A673 (cell line): ENCODE data around the gene WDPCP. TPM values are rescaled to one million over a fixed set of nuclear protein-coding genes. Genes with fewer than 3 reads are reported as not detected.
"Not testable (repeated sequence)": the region's sequence is repeated elsewhere in the genome, so short reads cannot be mapped to it uniquely, and the experiment has no call there.

ENCODE experiments used
- BruUV-seq: library from RNA; stranded (reverse); fragments of 400-500 nt; replicated peaks from 2 replicates; lab custom pipeline; 2021; lab: Mats Ljungman, UMichigan
- CTCF ChIA-PET: fragments of 300-600 bp; sonication (Branson Sonifier 250); formaldehyde crosslinking; loops from one replicate; lab custom pipeline; 2022; ENCODE audit warnings: antibody characterized with exemption; lab: Charles Lee
- POLR2A ChIA-PET: fragments of 300-600 bp; sonication (Branson Sonifier 250); formaldehyde crosslinking; loops from one replicate; lab custom pipeline; 2022; ENCODE audit warnings: antibody characterized with exemption; ENCODE audit not compliant: low non-redundant PET; lab: Charles Lee
- DNase-seq: peaks from one replicate; pipeline ENCODE4 v3.0.0-alpha.2; 2015; ENCODE audit warnings: low spot score
- H3K27ac ChIP-seq: fragments of 200-600 bp; sonication (generic); 2 replicates; pipeline ENCODE4 v1.5.1; 2016; ENCODE audit warnings: mixed run types, low read depth, mild to moderate bottlenecking, mixed read lengths, antibody characterized with exemption, low read length; ENCODE audit not compliant: poor library complexity, severe bottlenecking
- H3K27me3 ChIP-seq: fragments of 200-600 bp; sonication (generic); replicated peaks from 2 replicates; pipeline ENCODE4 v1.6.1; 2017; ENCODE audit warnings: mixed run types, low read depth, mild to moderate bottlenecking, mixed read lengths, antibody characterized with exemption, low read length; ENCODE audit not compliant: insufficient read depth, poor library complexity
- H3K36me3 ChIP-seq: fragments of 200-600 bp; sonication (generic); 2 replicates; pipeline ENCODE4 v1.6.1; 2016; ENCODE audit warnings: mixed run types, mild to moderate bottlenecking, mixed read lengths, antibody characterized with exemption, low read length; ENCODE audit not compliant: insufficient read depth, poor library complexity, severe bottlenecking
- H3K4me1 ChIP-seq: fragments of 200-600 bp; sonication (generic); 2 replicates; pipeline ENCODE4 v1.6.1; 2017; ENCODE audit warnings: mixed run types, mild to moderate bottlenecking, mixed read lengths, antibody characterized with exemption, low read length; ENCODE audit not compliant: insufficient read depth, poor library complexity, severe bottlenecking
- H3K4me3 ChIP-seq: fragments of 200-600 bp; sonication (generic); 2 replicates; pipeline ENCODE4 v1.5.1; 2016; ENCODE audit warnings: low read depth, mixed run types, mild to moderate bottlenecking, mixed read lengths, low read length; ENCODE audit not compliant: poor library complexity, severe bottlenecking
- H3K9me3 ChIP-seq: fragments of 200-600 bp; sonication (generic); 2 replicates; pipeline ENCODE4 v1.6.1; 2016; ENCODE audit warnings: mixed run types, low read depth, mild to moderate bottlenecking, mixed read lengths, antibody characterized with exemption, low read length; ENCODE audit not compliant: poor library complexity, severe bottlenecking
- CTCF ChIP-seq: fragments of 300-800, 200-600 bp; sonication (generic); conservative IDR thresholded peaks from 2 replicates; pipeline ENCODE4 v1.5.1; 2017; ENCODE audit warnings: low read depth, mild to moderate bottlenecking, antibody characterized with exemption, low read length, moderate library complexity, mixed read lengths
- EZH2 ChIP-seq: fragments of 200-600 bp; sonication (generic); IDR thresholded peaks from 2 replicates; pipeline ENCODE4 v1.6.1; 2017; ENCODE audit warnings: borderline replicate concordance, low read depth, mild to moderate bottlenecking, mixed read lengths, antibody characterized with exemption, low read length; ENCODE audit not compliant: poor library complexity, severe bottlenecking
- intact Hi-C: fragments of 100-400 bp; cut with micrococcal nuclease; formaldehyde crosslinking; loops from one replicate; pipeline ENCODE4 v1.10.0; 2022; ENCODE audit not compliant: unreplicated experiment
- total RNA-seq: library from RNA; stranded (reverse); gene quantifications from 2 replicates; pipeline ENCODE4 v1.2.3, GENCODE V29; 2021

The WDPCP gene
- total RNA-seq, 1 experiment from 2014 or later = 7.9 TPM

DNA sequence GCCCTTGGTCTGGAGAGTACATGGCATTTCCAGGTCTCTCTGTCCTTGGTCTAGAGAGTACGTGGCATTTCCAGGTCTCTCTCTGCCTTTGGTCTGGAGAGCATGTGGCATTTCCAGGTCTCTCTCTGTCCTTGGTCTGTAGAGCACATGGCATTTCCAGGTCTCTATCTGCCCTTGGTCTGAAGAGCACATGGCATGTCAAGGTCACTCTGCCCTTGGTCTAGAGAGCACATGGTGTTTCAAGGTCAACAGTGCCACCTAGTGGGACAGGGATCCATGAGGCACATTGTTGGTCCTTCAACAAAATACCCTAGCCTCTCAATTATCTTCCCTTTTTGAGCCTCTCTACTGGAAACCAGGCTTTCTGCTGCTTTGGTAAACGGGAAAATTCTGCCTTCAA, 287.4 kb downstream of the WDPCP start:
- BruUV-seq = no TSS peak

GRCh38 chr2:63287956-63288355, 300.3 kb downstream of the WDPCP start:
- ChIA-PET CTCF (no interaction called here), POLR2A (no interaction called here)
- H3K36me3 ChIP-seq = no peaks in the 10 kb centered on the region
- intact Hi-C loops = no loop called here
- TF ChIP-seq EZH2 (no peak), CTCF (no peak)
- BruUV-seq = no TSS peak
- no peaks in the 10 kb centered on the region for H3K27me3 ChIP-seq
- no peak overlapping the region for H3K4me3 ChIP-seq
- no peak overlapping the region for H3K27ac ChIP-seq
- H3K9me3 ChIP-seq = no peaks in the 10 kb centered on the region
- DNase-seq = no peak
- no peaks in the 10 kb centered on the region for H3K4me1 ChIP-seq

More for the DNA sequence above, 287.4 kb downstream of the WDPCP start:
- CTCF ChIA-PET = no interaction called here
- H3K9me3 ChIP-seq = peaks cover 35% of the 10 kb centered on the region
- H3K27ac ChIP-seq = no peak overlapping the region
- no peak for TF ChIP-seq EZH2
- TF ChIP-seq CTCF = 0 out of 2 replicates have a peak, but pooled peaks have one; percentile 8
- POLR2A ChIA-PET = no interaction called here
- no peaks in the 10 kb centered on the region for H3K27me3 ChIP-seq
- intact Hi-C loops = no loop called here
- H3K36me3 ChIP-seq = no peaks in the 10 kb centered on the region
- no peak for DNase-seq
- no peak overlapping the region for H3K4me3 ChIP-seq
- H3K4me1 ChIP-seq = no peaks in the 10 kb centered on the region

DNA sequence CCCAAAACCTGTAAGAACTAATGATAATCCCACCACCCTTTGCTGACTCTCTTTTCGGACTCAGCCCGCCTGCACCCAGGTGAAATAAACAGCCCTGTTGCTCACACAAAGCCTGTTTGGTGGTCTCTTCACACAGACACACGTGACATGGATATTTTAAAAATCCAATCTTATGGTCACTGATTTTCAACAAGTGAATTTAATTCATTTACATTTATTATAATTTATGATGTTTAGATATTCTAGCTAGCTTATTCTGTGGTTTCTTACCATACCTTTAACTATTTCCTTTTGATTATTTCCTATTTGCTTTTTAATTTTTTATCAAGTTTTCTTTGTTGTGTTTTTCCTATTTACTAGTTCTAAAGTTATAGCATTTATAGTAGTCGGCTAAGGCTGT, 301.8 kb downstream of the WDPCP start:
- intact Hi-C loops, H3K4me3 ChIP-seq, H3K27ac ChIP-seq, BruUV-seq, H3K27me3 ChIP-seq, H3K9me3 ChIP-seq, H3K4me1 ChIP-seq, H3K36me3 ChIP-seq, DNase-seq, POLR2A ChIA-PET, CTCF ChIA-PET: not testable (repeated sequence)

- H3K36me3 ChIP-seq = no peaks in the 10 kb centered on the region
- no TSS peak for BruUV-seq
- CTCF ChIA-PET = no interaction called here
- H3K9me3 ChIP-seq = no peaks in the 10 kb centered on the region
- DNase-seq = no peak
- POLR2A ChIA-PET = no interaction called here
- no peaks in the 10 kb centered on the region for H3K27me3 ChIP-seq
- intact Hi-C loops = no loop called here
- H3K4me1 ChIP-seq = no peaks in the 10 kb centered on the region
- TF ChIP-seq CTCF (no peak), EZH2 (no peak)
- H3K4me3 ChIP-seq = no peak overlapping the region
- H3K27ac ChIP-seq = no peak overlapping the region
Measured at GRCh38 chr2:63283273-63283672, 305.0 kb downstream of the WDPCP start.
